GM12892 (cell line): Measurements from ENCODE around the gene NCAPH2.

Experiments used
- POLR2A ChIP-seq: IDR thresholded peaks from 2 replicates; pipeline ENCODE4 v1.6.1; 2011; ENCODE audit warnings: low read depth, low read length, control low read depth
- POLR2AphosphoS5 ChIP-seq: IDR thresholded peaks from 2 replicates; pipeline ENCODE4 v1.6.1; 2011; ENCODE audit warnings: low read depth, low read length, control low read depth
- TAF1 ChIP-seq: IDR thresholded peaks from 2 replicates; pipeline ENCODE4 v1.6.1; 2011; ENCODE audit warnings: low read depth, mild to moderate bottlenecking, control low read depth, low read length, borderline replicate concordance

DNA sequence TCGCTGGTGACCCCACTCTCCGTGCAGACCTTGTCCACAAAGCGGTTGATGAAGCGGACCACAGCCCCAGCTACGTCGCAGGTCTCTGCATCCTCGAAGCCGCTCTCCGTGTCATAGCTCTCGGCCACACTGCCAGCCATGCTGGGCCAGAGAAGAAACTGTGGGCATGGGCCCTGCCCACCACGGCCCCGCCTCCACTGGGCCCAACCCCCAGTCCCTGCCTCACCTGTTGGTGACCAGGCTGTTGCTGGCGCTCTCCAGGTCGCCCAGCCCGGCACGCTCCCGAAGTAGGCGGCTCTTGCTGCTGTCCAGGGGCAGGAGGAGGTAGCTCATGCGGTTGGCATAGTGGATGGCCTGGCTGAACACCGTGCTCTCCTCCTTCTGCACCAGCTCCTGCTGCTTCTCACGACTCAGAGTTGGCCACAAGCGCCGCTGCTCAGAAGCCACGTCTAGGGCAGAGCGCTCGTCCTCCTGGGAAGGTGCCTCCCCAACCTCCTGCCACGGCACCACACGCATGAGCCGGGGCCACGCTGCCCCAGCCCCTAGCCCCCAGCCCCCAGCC, 46.0 kb upstream of the NCAPH2 start:
- no peak for TF ChIP-seq POLR2A
- no peak for TF ChIP-seq TAF1
- no peak for TF ChIP-seq POLR2AphosphoS5
